C4-2B (cell line): ENCODE results near the gene PCED1B.

ENCODE experiments used
- H3K27ac ChIP-seq: fragments of 450-650 bp; 2 replicates; pipeline ENCODE4 v1.5.1; 2017
- CTCF ChIP-seq: fragments of 450-650 bp; conservative IDR thresholded peaks from 2 replicates; pipeline ENCODE4 v1.5.1; 2017; ENCODE audit warnings: mild to moderate bottlenecking
- ZFX ChIP-seq: fragments of 450-650 bp; IDR thresholded peaks from 2 replicates; pipeline ENCODE4 v1.6.1; 2017

PCED1B gene

GRCh38 chr12:47265391-47265790, 186.0 kb downstream of the PCED1B start:
- H3K27ac ChIP-seq = peak overlapping the region; percentile 6; the same call in 1 of the 2 replicates
- TF ChIP-seq ZFX (no peak), CTCF (no peak)

- no peak for TF ChIP-seq ZFX
- TF ChIP-seq CTCF = no peak
- no peak overlapping the region for H3K27ac ChIP-seq
Observed at GRCh38 chr12:47267571-47267970, 188.2 kb downstream of the PCED1B start.

GRCh38 chr12:47268501-47269454, 189.4 kb downstream of the PCED1B start:
- H3K27ac ChIP-seq = no peak overlapping the region
- TF ChIP-seq ZFX (no peak), CTCF (no peak)

- TF ChIP-seq ZFX = no peak
- no peak for TF ChIP-seq CTCF
- no peak overlapping the region for H3K27ac ChIP-seq
Observed at GRCh38 chr12:47269916-47270315, 190.5 kb downstream of the PCED1B start.

GRCh38 chr12:47270782-47271664, 191.6 kb downstream of the PCED1B start:
- no peak overlapping the region for H3K27ac ChIP-seq
- TF ChIP-seq ZFX (no peak), CTCF (no peak)

GRCh38 chr12:47271800-47272239, 192.4 kb downstream of the PCED1B start:
- TF ChIP-seq CTCF (no peak), ZFX (no peak)

More at GRCh38 chr12:47271800-47272239, 192.4 kb downstream of the PCED1B start:
- H3K27ac ChIP-seq = no peak overlapping the region
